Stimulated activated CD8-positive, alpha-beta memory T cell treated with anti-CD3 and anti-CD28 coated beads, Interleukin-7, amount 100 ng/mL, for 48 hours (primary cell): ENCODE results near the gene RAG1.

Source experiments
- DNase-seq, 2 donors: peaks; one replicate each; pipeline ENCODE4 v3.0.0-alpha.2; 2020; ENCODE audit warnings: low read depth in 1 of 2; ENCODE audit errors: extremely low read depth in 1 of 2

The RAG1 gene

DNA sequence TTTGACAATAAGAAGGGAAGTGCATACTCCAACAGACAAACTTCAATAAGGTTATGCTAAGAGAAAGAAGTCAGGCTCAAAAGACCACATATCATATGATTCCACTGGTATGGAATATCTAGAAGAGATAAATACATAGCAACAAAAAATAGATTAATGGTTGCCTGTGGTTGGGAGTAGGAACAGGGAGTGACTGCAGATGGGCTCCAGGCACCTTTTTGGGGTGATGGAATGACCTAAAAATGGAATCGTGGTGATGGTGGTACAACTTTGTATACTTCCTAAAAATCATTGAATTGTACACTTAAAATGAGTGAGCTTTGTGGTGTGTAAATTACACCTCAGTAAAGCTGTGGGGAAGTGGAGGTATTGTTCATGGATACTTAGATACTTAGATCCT, 59.2 kb downstream of the RAG1 start:
- DNase-seq = no peak

DNA sequence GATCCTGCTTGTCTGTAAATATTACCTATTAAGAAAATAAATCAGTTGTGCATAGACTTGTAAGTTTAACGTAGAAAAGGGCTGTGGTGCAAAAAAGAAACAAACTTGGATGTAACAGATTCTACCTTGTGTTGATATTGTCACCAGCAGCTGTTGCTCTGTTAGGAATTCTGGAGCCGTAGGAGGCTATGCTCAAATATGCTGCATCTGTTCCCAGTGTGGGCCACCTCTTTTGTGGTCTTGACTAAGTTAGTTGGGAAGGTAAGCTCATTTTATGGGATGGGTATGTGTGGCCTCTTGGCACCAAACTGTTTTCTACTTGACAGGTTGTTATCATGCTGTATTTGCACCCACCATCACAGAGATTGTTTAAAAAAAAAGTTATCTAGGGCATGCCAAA, 59.7 kb downstream of the RAG1 start:
- no peak for DNase-seq

- no peak for DNase-seq
Observed at GRCh38 chr11:36628141-36628540, 60.3 kb downstream of the RAG1 start.

- no peak for DNase-seq
Observed at GRCh38 chr11:36628765-36629244, 61.0 kb downstream of the RAG1 start.
